ENCODE results near the gene TRPV6. TPM values are rescaled to one million over a fixed set of nuclear protein-coding genes. Genes with fewer than 3 reads are reported as not detected.

The TRPV6 gene
- polyA plus RNA-seq, 1 donor, result 0.05 TPM

- no peak for DNase-seq
Observed at GRCh38 chr7:142906643-142907042, 21.1 kb upstream of the TRPV6 start.

GRCh38 chr7:142905759-142906158, 20.2 kb upstream of the TRPV6 start:
- no peak for DNase-seq

- no peak for DNase-seq
Observed at GRCh38 chr7:142904128-142904527, 18.6 kb upstream of the TRPV6 start.

GRCh38 chr7:142901426-142902259, 16.1 kb upstream of the TRPV6 start:
- DNase-seq, result no peak

- DNase-seq, result no peak
Observed at GRCh38 chr7:142899661-142900060, 14.1 kb upstream of the TRPV6 start.

- DNase-seq, result no peak
Observed at GRCh38 chr7:142898377-142899170, 13.0 kb upstream of the TRPV6 start.

- no peak for DNase-seq
Observed at GRCh38 chr7:142897691-142898090, 12.1 kb upstream of the TRPV6 start.

GRCh38 chr7:142896741-142897379, 11.3 kb upstream of the TRPV6 start:
- no peak for DNase-seq

- DNase-seq, result no peak
Observed at GRCh38 chr7:142896151-142896550, 10.6 kb upstream of the TRPV6 start.

- no peak for DNase-seq
Observed at GRCh38 chr7:142894985-142895593, 9.5 kb upstream of the TRPV6 start.

- DNase-seq, result no peak
Observed at GRCh38 chr7:142894112-142894984, 8.8 kb upstream of the TRPV6 start.

- no peak for DNase-seq
Observed at GRCh38 chr7:142892951-142893350, 7.4 kb upstream of the TRPV6 start.

- DNase-seq, result no peak
Observed at GRCh38 chr7:142891490-142892082, 6.0 kb upstream of the TRPV6 start.

- no peak for DNase-seq
Observed at GRCh38 chr7:142890874-142891485, 5.4 kb upstream of the TRPV6 start.

GRCh38 chr7:142889816-142890215, 4.3 kb upstream of the TRPV6 start:
- DNase-seq, result no peak

- no peak for DNase-seq
Observed at GRCh38 chr7:142887282-142888015, 1.9 kb upstream of the TRPV6 start.

- no peak for DNase-seq
Observed at GRCh38 chr7:142886866-142887265, 1.3 kb upstream of the TRPV6 start.

- no peak for DNase-seq
Observed at GRCh38 chr7:142884286-142884640, 1.3 kb downstream of the TRPV6 start.

- no peak for DNase-seq
Observed at GRCh38 chr7:142883571-142884285, 1.8 kb downstream of the TRPV6 start.

GRCh38 chr7:142883145-142883544, 2.4 kb downstream of the TRPV6 start:
- no peak for DNase-seq

Measured in hindlimb muscle (tissue), 1 donor.